Breast epithelium (tissue), 3 donors: ENCODE data around the gene ACSL1.

Experiments
- POLR2AphosphoS5 ChIP-seq, 3 donors: sonication (generic); formaldehyde crosslinking; IDR thresholded peaks; one replicate each; pipeline ENCODE4 v1.6.1; 2017; ENCODE audit warnings: antibody characterized with exemption in 3 of 3
- TF ChIP-seq, protein P1 (sequence below), 3 donors: fragments of 450-650 bp; IDR thresholded peaks; one replicate each; pipeline ENCODE4 v1.5.1; 2016 to 2017; ENCODE audit warnings: antibody characterized with exemption in 3 of 3, mild to moderate bottlenecking in 3 of 3, moderate library complexity in 3 of 3

DNA sequence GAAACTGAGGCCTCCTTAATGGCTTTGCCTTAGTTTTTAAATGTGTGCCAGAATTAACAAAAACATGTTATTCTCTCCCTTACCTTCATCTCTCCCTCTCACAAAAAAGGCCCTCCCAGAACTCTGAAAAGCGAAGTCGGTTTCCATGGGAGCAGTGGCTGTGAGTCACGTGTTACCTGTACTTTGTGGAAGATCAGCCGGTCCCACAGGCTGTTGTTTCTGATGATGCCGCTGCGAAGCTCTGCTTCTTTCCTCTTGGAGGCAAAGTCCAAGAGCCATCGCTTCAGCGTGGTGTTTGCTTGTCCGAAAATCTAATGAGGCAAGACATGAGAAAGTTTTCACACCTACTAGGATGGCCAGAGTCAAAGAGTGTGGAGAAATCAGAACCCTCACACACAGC lies 59.3 kb downstream of the ACSL1 start:
- TF ChIP-seq, protein P1, sequence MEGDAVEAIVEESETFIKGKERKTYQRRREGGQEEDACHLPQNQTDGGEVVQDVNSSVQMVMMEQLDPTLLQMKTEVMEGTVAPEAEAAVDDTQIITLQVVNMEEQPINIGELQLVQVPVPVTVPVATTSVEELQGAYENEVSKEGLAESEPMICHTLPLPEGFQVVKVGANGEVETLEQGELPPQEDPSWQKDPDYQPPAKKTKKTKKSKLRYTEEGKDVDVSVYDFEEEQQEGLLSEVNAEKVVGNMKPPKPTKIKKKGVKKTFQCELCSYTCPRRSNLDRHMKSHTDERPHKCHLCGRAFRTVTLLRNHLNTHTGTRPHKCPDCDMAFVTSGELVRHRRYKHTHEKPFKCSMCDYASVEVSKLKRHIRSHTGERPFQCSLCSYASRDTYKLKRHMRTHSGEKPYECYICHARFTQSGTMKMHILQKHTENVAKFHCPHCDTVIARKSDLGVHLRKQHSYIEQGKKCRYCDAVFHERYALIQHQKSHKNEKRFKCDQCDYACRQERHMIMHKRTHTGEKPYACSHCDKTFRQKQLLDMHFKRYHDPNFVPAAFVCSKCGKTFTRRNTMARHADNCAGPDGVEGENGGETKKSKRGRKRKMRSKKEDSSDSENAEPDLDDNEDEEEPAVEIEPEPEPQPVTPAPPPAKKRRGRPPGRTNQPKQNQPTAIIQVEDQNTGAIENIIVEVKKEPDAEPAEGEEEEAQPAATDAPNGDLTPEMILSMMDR (IDR thresholded peaks at IDR 0.05), result no peak
- TF ChIP-seq POLR2AphosphoS5 (IDR thresholded peaks at IDR 0.05), result no peak
